Neural cell (in vitro differentiated cells): Measurements from ENCODE around the gene JADE2. TPM values are rescaled to one million over a fixed set of nuclear protein-coding genes. Genes with fewer than 3 reads are reported as not detected.
"Not testable (repeated sequence)": the region's sequence is repeated elsewhere in the genome, so short reads cannot be mapped to it uniquely, and the experiment has no call there.

ENCODE experiments used
- H2AFZ ChIP-seq: fragments of 200-600, 300-800 bp; sonication (generic), shearing (Covaris generic); 2 replicates; pipeline ENCODE4 v1.6.0; 2014; ENCODE audit warnings: low read depth, mild to moderate bottlenecking, antibody characterized with exemption, low read length, moderate library complexity
- H3F3A ChIP-seq: fragments of 200-600 bp; shearing (Covaris generic); 2 replicates; pipeline ENCODE4 v1.6.1; 2016; ENCODE audit warnings: mild to moderate bottlenecking, moderate library complexity, mixed read lengths, antibody characterized with exemption, low read length; ENCODE audit not compliant: insufficient read depth, poor library complexity, severe bottlenecking
- H3K27ac ChIP-seq: fragments of 200-600, 300-800 bp; sonication (generic), shearing (Covaris generic); 2 replicates; pipeline ENCODE4 v1.5.1; 2014; ENCODE audit warnings: mild to moderate bottlenecking, low read length, moderate library complexity
- H3K27me3 ChIP-seq: fragments of 300-800, 200-600 bp; sonication (generic), shearing (Covaris generic); 2 replicates; pipeline ENCODE4 v1.6.0; 2014; ENCODE audit warnings: mild to moderate bottlenecking, low read depth, low read length, moderate library complexity; ENCODE audit not compliant: insufficient read depth
- H3K36me3 ChIP-seq: fragments of 300-800, 200-600 bp; sonication (generic), shearing (Covaris generic); 2 replicates; pipeline ENCODE4 v1.5.1; 2014; ENCODE audit warnings: mild to moderate bottlenecking, antibody characterized with exemption, low read length, moderate library complexity; ENCODE audit not compliant: insufficient read depth
- H3K4me2 ChIP-seq: fragments of 300-800, 200-600 bp; sonication (generic), shearing (Covaris generic); 2 replicates; pipeline ENCODE4 v1.6.0; 2014; ENCODE audit warnings: mild to moderate bottlenecking, low read length
- H3K4me3 ChIP-seq: fragments of 300-800, 200-600 bp; sonication (generic), shearing (Covaris generic); 2 replicates; pipeline ENCODE4 v1.5.1; 2014; ENCODE audit warnings: mild to moderate bottlenecking, low read length, moderate library complexity
- H3K79me2 ChIP-seq: fragments of 200-600 bp; shearing (Covaris generic); replicated peaks from 2 replicates; pipeline ENCODE4 v1.6.0; 2014; ENCODE audit warnings: mild to moderate bottlenecking, low read length, moderate library complexity; ENCODE audit not compliant: insufficient read depth
- H3K9ac ChIP-seq: fragments of 300-800, 200-600 bp; sonication (generic), shearing (Covaris generic); 2 replicates; pipeline ENCODE4 v1.6.1; 2016; ENCODE audit warnings: mild to moderate bottlenecking, low read length, mixed read lengths
- H3K9me2 ChIP-seq: fragments of 200-600 bp; shearing (Covaris generic); 2 replicates; pipeline ENCODE4 v1.6.1; 2016; ENCODE audit warnings: mild to moderate bottlenecking, low read length, mixed read lengths; ENCODE audit not compliant: insufficient read depth
- H3K9me3 ChIP-seq: fragments of 200-600, 300-800 bp; sonication (generic), shearing (Covaris generic); 2 replicates; pipeline ENCODE4 v1.6.1; 2016; ENCODE audit warnings: mild to moderate bottlenecking, mixed run types, low read length, moderate library complexity, mixed read lengths
- H4K20me1 ChIP-seq: fragments of 200-600 bp; shearing (Covaris generic); 2 replicates; pipeline ENCODE4 v1.6.1; 2016; ENCODE audit warnings: mild to moderate bottlenecking, mixed run types; ENCODE audit not compliant: insufficient read depth
- EP300 ChIP-seq: fragments of 450-650 bp; conservative IDR thresholded peaks from 2 replicates; pipeline ENCODE4 v1.6.1; 2014; ENCODE audit warnings: antibody characterized with exemption, mild to moderate bottlenecking, moderate library complexity; ENCODE audit not compliant: poor library complexity, severe bottlenecking
- EZH2 ChIP-seq: fragments of 200-600, 300-800 bp; shearing (Covaris generic), sonication (generic); IDR thresholded peaks from 2 replicates; pipeline ENCODE4 v1.6.1; 2014; ENCODE audit warnings: antibody characterized with exemption, low read length, borderline replicate concordance, mild to moderate bottlenecking; ENCODE audit not compliant: insufficient read depth, poor library complexity, severe bottlenecking
- MXI1 ChIP-seq: fragments of 450-650 bp; conservative IDR thresholded peaks from 2 replicates; pipeline ENCODE4 v1.6.1; 2014; ENCODE audit warnings: antibody characterized with exemption, mild to moderate bottlenecking; ENCODE audit not compliant: poor library complexity, severe bottlenecking
- POLR2AphosphoS5 ChIP-seq: IDR thresholded peaks from 2 replicates; pipeline ENCODE4 v1.6.1; 2012
- RAD21 ChIP-seq: fragments of 450-650 bp; conservative IDR thresholded peaks from 2 replicates; pipeline ENCODE4 v1.6.1; 2014; ENCODE audit warnings: antibody characterized with exemption, mild to moderate bottlenecking, moderate library complexity
- SMC3 ChIP-seq: fragments of 450-650 bp; conservative IDR thresholded peaks from 2 replicates; pipeline ENCODE4 v1.6.1; 2014; ENCODE audit warnings: antibody characterized with exemption, mild to moderate bottlenecking, moderate library complexity; ENCODE audit not compliant: poor library complexity
- TAF1 ChIP-seq: IDR thresholded peaks from 2 replicates; pipeline ENCODE4 v1.6.1; 2012; ENCODE audit warnings: low read depth
- polyA plus RNA-seq: library from polyadenylated mRNA; depleted of rRNA; stranded (reverse); fragments of >200 nt; gene quantifications from 2 replicates; pipeline ENCODE4 v1.2.3, GENCODE V29; 2014
- TF ChIP-seq, protein P1 (sequence below): IDR thresholded peaks from 2 replicates; pipeline ENCODE4 v1.6.1; 2012; ENCODE audit warnings: borderline replicate concordance
- TF ChIP-seq, protein P2 (sequence below): fragments of 450-650 bp; IDR thresholded peaks from 2 replicates; pipeline ENCODE4 v1.5.1; 2014; ENCODE audit warnings: antibody characterized with exemption, mild to moderate bottlenecking, moderate library complexity; ENCODE audit not compliant: poor library complexity, severe bottlenecking

The JADE2 gene
- polyA plus RNA-seq, 1 donor from 2014 or later, result 1.9 TPM

DNA sequence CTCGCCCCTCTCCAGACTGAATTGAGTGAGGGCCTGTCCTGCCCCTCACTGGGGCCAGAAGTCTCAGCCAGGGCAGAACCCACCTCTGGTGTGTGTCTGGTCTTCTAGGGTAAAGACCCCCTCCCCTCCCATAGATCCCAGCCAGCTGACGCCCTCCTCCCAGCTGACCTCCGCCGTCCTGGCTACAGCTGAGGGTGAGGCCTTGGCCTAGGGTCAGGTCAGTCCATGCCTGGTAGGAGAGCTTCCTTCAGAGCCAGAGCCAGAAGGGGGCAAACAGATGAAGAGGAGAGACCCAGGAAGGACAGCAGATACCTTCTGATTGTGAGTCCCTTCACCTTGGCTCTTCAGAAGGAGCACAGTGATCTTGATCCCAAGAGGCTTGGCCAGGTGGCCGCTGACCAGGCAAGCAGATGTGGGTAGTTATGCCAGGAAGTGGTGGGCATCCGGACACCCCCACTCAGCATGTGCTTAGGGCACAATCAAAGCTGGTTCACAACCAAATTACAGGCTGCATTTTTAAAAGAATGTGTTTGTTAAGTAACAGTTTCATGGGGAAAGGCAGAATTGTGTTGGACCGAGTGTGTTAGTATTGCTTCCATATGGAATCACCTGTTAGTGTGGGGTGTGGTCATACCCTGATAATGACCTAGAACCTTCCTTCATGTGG lies 29.9 kb downstream of the JADE2 start:
- no peaks in the 10 kb centered on the region for H4K20me1 ChIP-seq
- H3K27ac ChIP-seq, result no peak overlapping the region
- no peak overlapping the region for H3K9ac ChIP-seq
- H3K36me3 ChIP-seq, result no peaks in the 10 kb centered on the region
- no peaks in the 10 kb centered on the region for H3K9me3 ChIP-seq
- H3F3A ChIP-seq, result no peaks in the 10 kb centered on the region
- no peaks in the 10 kb centered on the region for H3K9me2 ChIP-seq
- H3K4me3 ChIP-seq, result no peak overlapping the region
- no peaks in the 10 kb centered on the region for H3K79me2 ChIP-seq
- TF ChIP-seq SMC3, result no peak
- TF ChIP-seq, protein P1, sequence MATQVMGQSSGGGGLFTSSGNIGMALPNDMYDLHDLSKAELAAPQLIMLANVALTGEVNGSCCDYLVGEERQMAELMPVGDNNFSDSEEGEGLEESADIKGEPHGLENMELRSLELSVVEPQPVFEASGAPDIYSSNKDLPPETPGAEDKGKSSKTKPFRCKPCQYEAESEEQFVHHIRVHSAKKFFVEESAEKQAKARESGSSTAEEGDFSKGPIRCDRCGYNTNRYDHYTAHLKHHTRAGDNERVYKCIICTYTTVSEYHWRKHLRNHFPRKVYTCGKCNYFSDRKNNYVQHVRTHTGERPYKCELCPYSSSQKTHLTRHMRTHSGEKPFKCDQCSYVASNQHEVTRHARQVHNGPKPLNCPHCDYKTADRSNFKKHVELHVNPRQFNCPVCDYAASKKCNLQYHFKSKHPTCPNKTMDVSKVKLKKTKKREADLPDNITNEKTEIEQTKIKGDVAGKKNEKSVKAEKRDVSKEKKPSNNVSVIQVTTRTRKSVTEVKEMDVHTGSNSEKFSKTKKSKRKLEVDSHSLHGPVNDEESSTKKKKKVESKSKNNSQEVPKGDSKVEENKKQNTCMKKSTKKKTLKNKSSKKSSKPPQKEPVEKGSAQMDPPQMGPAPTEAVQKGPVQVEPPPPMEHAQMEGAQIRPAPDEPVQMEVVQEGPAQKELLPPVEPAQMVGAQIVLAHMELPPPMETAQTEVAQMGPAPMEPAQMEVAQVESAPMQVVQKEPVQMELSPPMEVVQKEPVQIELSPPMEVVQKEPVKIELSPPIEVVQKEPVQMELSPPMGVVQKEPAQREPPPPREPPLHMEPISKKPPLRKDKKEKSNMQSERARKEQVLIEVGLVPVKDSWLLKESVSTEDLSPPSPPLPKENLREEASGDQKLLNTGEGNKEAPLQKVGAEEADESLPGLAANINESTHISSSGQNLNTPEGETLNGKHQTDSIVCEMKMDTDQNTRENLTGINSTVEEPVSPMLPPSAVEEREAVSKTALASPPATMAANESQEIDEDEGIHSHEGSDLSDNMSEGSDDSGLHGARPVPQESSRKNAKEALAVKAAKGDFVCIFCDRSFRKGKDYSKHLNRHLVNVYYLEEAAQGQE, result no peak
- TF ChIP-seq POLR2AphosphoS5, result no peak
- no peak for TF ChIP-seq EZH2
- no peak for TF ChIP-seq MXI1
- no peak for TF ChIP-seq EP300
- H2AFZ ChIP-seq, result no peak overlapping the region
- no peaks in the 10 kb centered on the region for H3K27me3 ChIP-seq
- no peak overlapping the region for H3K4me2 ChIP-seq

DNA sequence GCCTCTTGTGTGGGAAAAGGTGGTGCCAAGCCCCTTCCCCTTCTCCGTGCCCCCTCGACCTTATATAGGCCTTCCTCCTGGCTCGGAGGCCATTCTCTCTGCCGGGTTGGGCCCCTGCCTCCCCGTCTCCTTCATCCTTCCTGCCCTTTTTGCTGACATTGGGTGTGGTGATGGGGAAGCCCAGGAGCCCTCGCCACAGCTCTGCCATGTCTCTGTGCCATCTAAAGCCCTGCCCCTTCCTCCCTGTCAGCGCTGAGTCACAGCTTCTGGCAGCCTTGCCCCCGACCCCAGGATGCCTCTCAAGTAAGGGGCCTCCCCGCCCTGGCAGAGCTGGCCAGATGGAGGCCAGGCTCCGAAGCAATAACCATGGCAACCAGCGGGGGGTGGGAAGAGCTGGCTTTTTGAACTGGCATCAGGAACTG lies 30.4 kb downstream of the JADE2 start:
- H3K9me2 ChIP-seq, result no peaks in the 10 kb centered on the region
- no peak overlapping the region for H3K4me2 ChIP-seq
- no peaks in the 10 kb centered on the region for H4K20me1 ChIP-seq
- H3K9ac ChIP-seq, result no peak overlapping the region
- no peak overlapping the region for H3K27ac ChIP-seq
- no peaks in the 10 kb centered on the region for H3K79me2 ChIP-seq
- H3K27me3 ChIP-seq, result no peaks in the 10 kb centered on the region
- TF ChIP-seq RAD21 (no peak), POLR2AphosphoS5 (no peak), EZH2 (no peak), SMC3 (no peak), TAF1 (no peak), EP300 (no peak), MXI1 (no peak)
- TF ChIP-seq, protein P1, result no peak
- TF ChIP-seq, protein P2, sequence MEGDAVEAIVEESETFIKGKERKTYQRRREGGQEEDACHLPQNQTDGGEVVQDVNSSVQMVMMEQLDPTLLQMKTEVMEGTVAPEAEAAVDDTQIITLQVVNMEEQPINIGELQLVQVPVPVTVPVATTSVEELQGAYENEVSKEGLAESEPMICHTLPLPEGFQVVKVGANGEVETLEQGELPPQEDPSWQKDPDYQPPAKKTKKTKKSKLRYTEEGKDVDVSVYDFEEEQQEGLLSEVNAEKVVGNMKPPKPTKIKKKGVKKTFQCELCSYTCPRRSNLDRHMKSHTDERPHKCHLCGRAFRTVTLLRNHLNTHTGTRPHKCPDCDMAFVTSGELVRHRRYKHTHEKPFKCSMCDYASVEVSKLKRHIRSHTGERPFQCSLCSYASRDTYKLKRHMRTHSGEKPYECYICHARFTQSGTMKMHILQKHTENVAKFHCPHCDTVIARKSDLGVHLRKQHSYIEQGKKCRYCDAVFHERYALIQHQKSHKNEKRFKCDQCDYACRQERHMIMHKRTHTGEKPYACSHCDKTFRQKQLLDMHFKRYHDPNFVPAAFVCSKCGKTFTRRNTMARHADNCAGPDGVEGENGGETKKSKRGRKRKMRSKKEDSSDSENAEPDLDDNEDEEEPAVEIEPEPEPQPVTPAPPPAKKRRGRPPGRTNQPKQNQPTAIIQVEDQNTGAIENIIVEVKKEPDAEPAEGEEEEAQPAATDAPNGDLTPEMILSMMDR, result no peak
- H3K36me3 ChIP-seq, result no peaks in the 10 kb centered on the region
- no peak overlapping the region for H2AFZ ChIP-seq
- H3K4me3 ChIP-seq, result no peak overlapping the region
- no peaks in the 10 kb centered on the region for H3K9me3 ChIP-seq
- H3F3A ChIP-seq, result no peaks in the 10 kb centered on the region

DNA sequence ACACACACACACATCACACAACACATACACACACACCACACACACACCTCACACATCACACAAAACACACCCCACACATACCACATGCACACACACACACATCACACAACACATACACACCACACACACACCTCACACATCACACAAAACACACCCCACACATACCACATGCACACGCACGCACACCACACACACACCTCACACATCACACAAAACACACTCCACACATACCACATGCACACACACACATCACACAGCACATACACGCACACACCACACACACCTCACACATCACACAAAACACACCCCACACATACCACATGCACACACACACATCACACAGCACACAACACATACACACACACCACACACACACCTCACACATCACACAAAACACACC lies 31.1 kb downstream of the JADE2 start:
- H3K36me3 ChIP-seq, H3K27ac ChIP-seq, H3K27me3 ChIP-seq, H3F3A ChIP-seq, H3K9ac ChIP-seq, H4K20me1 ChIP-seq, H3K4me3 ChIP-seq, H3K9me3 ChIP-seq, H3K79me2 ChIP-seq, H3K9me2 ChIP-seq, H2AFZ ChIP-seq, H3K4me2 ChIP-seq: not testable (repeated sequence)
